Endometrium (tissue), 2 donors: Measurements from ENCODE around the gene CREB5.

Experiments
- FAIRE-seq: peaks from 2 replicates; lab custom pipeline; 2012; peaks lifted over from hg19 to GRCh38; lab: Jason Lieb, UNC
- donor health status: control.
- donor health status: control.

Gene CREB5

GRCh38 chr7:28685644-28686417 is 273.5 kb downstream of the CREB5 start:
- FAIRE-seq, result peak; percentile 99

GRCh38 chr7:28686418-28686800 is 274.1 kb downstream of the CREB5 start:
- peak; percentile 35 for FAIRE-seq

GRCh38 chr7:28687537-28687936 is 275.2 kb downstream of the CREB5 start:
- FAIRE-seq, result no peak

GRCh38 chr7:28688174-28688573 is 275.9 kb downstream of the CREB5 start:
- no peak for FAIRE-seq

GRCh38 chr7:28688651-28689050 is 276.3 kb downstream of the CREB5 start:
- no peak for FAIRE-seq

GRCh38 chr7:28695300-28696295 is 283.3 kb downstream of the CREB5 start:
- no peak for FAIRE-seq

GRCh38 chr7:28697913-28698563 is 285.7 kb downstream of the CREB5 start:
- FAIRE-seq, result no peak

- no peak for FAIRE-seq
Measured at GRCh38 chr7:28698840-28699239, 286.5 kb downstream of the CREB5 start.

GRCh38 chr7:28700096-28700495 is 287.8 kb downstream of the CREB5 start:
- FAIRE-seq, result no peak

- no peak for FAIRE-seq
Measured at GRCh38 chr7:28700790-28701203, 288.5 kb downstream of the CREB5 start.

- peak; percentile 12 for FAIRE-seq
Measured at GRCh38 chr7:28701731-28702130, 289.4 kb downstream of the CREB5 start.

- FAIRE-seq, result no peak
Measured at GRCh38 chr7:28702171-28702570, 289.9 kb downstream of the CREB5 start.

- no peak for FAIRE-seq
Measured at GRCh38 chr7:28703037-28703765, 290.9 kb downstream of the CREB5 start.

- FAIRE-seq, result no peak
Measured at GRCh38 chr7:28704706-28705105, 292.4 kb downstream of the CREB5 start.

GRCh38 chr7:28705350-28705749 is 293.0 kb downstream of the CREB5 start:
- no peak for FAIRE-seq

GRCh38 chr7:28706584-28706983 is 294.3 kb downstream of the CREB5 start:
- FAIRE-seq, result no peak

- no peak for FAIRE-seq
Measured at GRCh38 chr7:28707291-28707690, 295.0 kb downstream of the CREB5 start.

- FAIRE-seq, result no peak
Measured at GRCh38 chr7:28708033-28708951, 296.0 kb downstream of the CREB5 start.

GRCh38 chr7:28709748-28710147 is 297.4 kb downstream of the CREB5 start:
- FAIRE-seq, result no peak

GRCh38 chr7:28711114-28711513 is 298.8 kb downstream of the CREB5 start:
- FAIRE-seq, result no peak
